Panc1 (cell line): ENCODE measurements around the gene TGFB1I1. TPM values are rescaled to one million over a fixed set of nuclear protein-coding genes. Genes with fewer than 3 reads are reported as not detected.

Experiments used
- ATAC-seq: fragments of 200-7000 bp; cut with Tn5 transposase; 2 replicates; pipeline ENCODE4 v1.9.1; 2020; ENCODE audit warnings: mild to moderate bottlenecking, moderate library complexity
- BruUV-seq: library from RNA; stranded (reverse); fragments of 400-500 nt; replicated peaks from 2 replicates; lab custom pipeline; 2021; lab: Mats Ljungman, UMichigan
- CTCF ChIA-PET: fragments of 300-600 bp; sonication (Branson Sonifier 250); formaldehyde crosslinking; loops from one replicate; lab custom pipeline; 2022; ENCODE audit warnings: antibody characterized with exemption; lab: Charles Lee
- POLR2A ChIA-PET: fragments of 300-600 bp; sonication (Branson Sonifier 250); formaldehyde crosslinking; loops from one replicate; lab custom pipeline; 2022; ENCODE audit warnings: antibody characterized with exemption; lab: Charles Lee
- DNase-seq: peaks from one replicate; pipeline ENCODE4 v3.0.0-alpha.2; 2010; ENCODE audit warnings: low read depth, low spot score
- H3K27ac ChIP-seq: 2 replicates; pipeline ENCODE4 v1.5.1; 2011; ENCODE audit warnings: mild to moderate bottlenecking, low read length, inconsistent platforms
- H3K27me3 ChIP-seq: fragments of 200-500 bp; sonication (Bioruptor generic); 2 replicates; pipeline ENCODE4 v1.6.0; 2014; ENCODE audit warnings: low read length, inconsistent platforms; ENCODE audit not compliant: control insufficient read depth, insufficient read depth
- H3K36me3 ChIP-seq: fragments of 200-500 bp; sonication (Bioruptor generic); 2 replicates; pipeline ENCODE4 v1.5.1; 2014; ENCODE audit warnings: inconsistent platforms, mild to moderate bottlenecking, low read length, moderate library complexity; ENCODE audit not compliant: control insufficient read depth, insufficient read depth
- H3K4me1 ChIP-seq: 2 replicates; pipeline ENCODE4 v1.5.1; 2011; ENCODE audit warnings: inconsistent platforms, mild to moderate bottlenecking, low read length, moderate library complexity; ENCODE audit not compliant: control insufficient read depth, insufficient read depth
- H3K4me3 ChIP-seq, 2 experiments: 2 replicates each; pipeline ENCODE4 v1.5.1; 2011 to 2012; ENCODE audit warnings: low read depth in 2 of 2, low read length in 2 of 2, mild to moderate bottlenecking in 2 of 2, inconsistent platforms in 1 of 2, moderate library complexity in 1 of 2
- H3K9me3 ChIP-seq: fragments of 200-500 bp; sonication (Bioruptor generic); 2 replicates; pipeline ENCODE4 v1.5.1; 2014; ENCODE audit warnings: low read depth, mild to moderate bottlenecking, inconsistent platforms, low read length, moderate library complexity; ENCODE audit not compliant: control insufficient read depth, insufficient read depth
- CTCF ChIP-seq: fragments of 450-650 bp; IDR thresholded peaks from 2 replicates; pipeline ENCODE4 v1.5.1; 2017; ENCODE audit warnings: mild to moderate bottlenecking
- POLR2AphosphoS5 ChIP-seq: IDR thresholded peaks from 2 replicates; pipeline ENCODE4 v1.6.1; 2012; ENCODE audit warnings: mild to moderate bottlenecking, low read depth, low read length, moderate library complexity
- REST ChIP-seq, 2 experiments: IDR thresholded peaks; 2 replicates each; pipeline ENCODE4 v1.6.1; 2011 to 2012; ENCODE audit warnings: low read depth in 2 of 2, control low read depth in 1 of 2, low read length in 1 of 2, mild to moderate bottlenecking in 1 of 2, moderate library complexity in 1 of 2; ENCODE audit not compliant: insufficient read depth in 1 of 2
- SIN3A ChIP-seq: IDR thresholded peaks from 2 replicates; pipeline ENCODE4 v1.6.1; 2012; ENCODE audit warnings: low read depth, mild to moderate bottlenecking, low read length, moderate library complexity, borderline replicate concordance; ENCODE audit not compliant: insufficient read depth
- TCF7L2 ChIP-seq: IDR thresholded peaks from 2 replicates; pipeline ENCODE4 v1.6.1; 2011; ENCODE audit warnings: mild to moderate bottlenecking, low read depth, low read length, inconsistent platforms
- in situ Hi-C: cut with HindIII; loops from 2 replicates; pipeline ENCODE4 v1.10.0; 2016; ENCODE audit warnings: low sequenced_read_pairs, low pct_unique_long_range_greater_than_20kb
- intact Hi-C: fragments of 100-400 bp; cut with micrococcal nuclease; formaldehyde crosslinking; loops from one replicate; pipeline ENCODE4 v1.10.0; 2022; ENCODE audit not compliant: unreplicated experiment
- total RNA-seq: library from RNA; stranded (reverse); gene quantifications from one replicate; pipeline ENCODE4 v1.2.1, GENCODE V29; 2021; ENCODE audit not compliant: unreplicated experiment

TGFB1I1 gene
- total RNA-seq, 1 experiment from 2014 or later, result 32.5 TPM

- intact Hi-C loops, result loop anchor here (10.0 kb wide), 1 partner anchor 190 kb away; no protein-coding TSS in a partner anchor
- CTCF ChIA-PET, result no interaction called here
- POLR2A ChIA-PET, result no interaction called here
- BruUV-seq, result no TSS peak
- no peak overlapping the region for H3K27ac ChIP-seq
- ATAC-seq (no peak), DNase-seq (no peak)
- in situ Hi-C loops, result no loop called here
- H3K27me3 ChIP-seq, result no peaks in the 10 kb centered on the region
- H3K36me3 ChIP-seq, result no peaks in the 10 kb centered on the region
- no peak overlapping the region for H3K4me3 ChIP-seq
- TF ChIP-seq POLR2AphosphoS5, result no peak
- no peak for TF ChIP-seq SIN3A
- TF ChIP-seq TCF7L2, result no peak
- TF ChIP-seq REST (IDR thresholded peaks at IDR 0.05; ENCODE audit: insufficient read depth in 1 of 2, low read depth in 2 of 2, low read length in 1 of 2), result no peak
- TF ChIP-seq CTCF, result no peak
- H3K9me3 ChIP-seq, result no peaks in the 10 kb centered on the region
- H3K4me1 ChIP-seq, result no peaks in the 10 kb centered on the region
Observed at GRCh38 chr16:31484491-31485171, 12.7 kb downstream of the TGFB1I1 start.

- Histone ChIP-seq H3K4me3 (no peak overlapping the region), H3K27ac (no peak overlapping the region), H3K36me3 (no peaks in the 10 kb centered on the region; the same call in 1 of the 2 replicates), H3K9me3 (no peaks in the 10 kb centered on the region), H3K4me1 (no peaks in the 10 kb centered on the region), H3K27me3 (no peaks in the 10 kb centered on the region)
- ATAC-seq, result no peak
- TF ChIP-seq SIN3A (no peak), TCF7L2 (no peak), CTCF (no peak), POLR2AphosphoS5 (no peak), REST (IDR thresholded peaks at IDR 0.05; ENCODE audit: insufficient read depth in 1 of 2, low read depth in 2 of 2, low read length in 1 of 2) (no peak)
- intact Hi-C loops (loop anchor here (10.0 kb wide), 1 partner anchor 189 kb away; no protein-coding TSS in a partner anchor), in situ Hi-C loops (no loop called here)
- no TSS peak for BruUV-seq
- no peak for DNase-seq
- ChIA-PET POLR2A (no interaction called here), CTCF (interaction anchor here (0.6 kb wide), 1 partner anchor 21 kb away, joined by 3 read pairs; no protein-coding TSS in a partner anchor)
Observed at GRCh38 chr16:31485571-31485970, 13.6 kb downstream of the TGFB1I1 start.
